Body of pancreas (tissue), 4 donors: ENCODE results near the gene RIOK1.

ENCODE experiments used
- CTCF ChIP-seq, 7 experiments: fragments of 450-650 bp in 4 of 7; fragments of 200-600 bp in 3 of 7; sonication (generic) in 3 of 7; IDR thresholded peaks; one replicate each; pipeline ENCODE4 v1.5.1; 2016 to 2019; ENCODE audit warnings: antibody characterized with exemption in 7 of 7
- POLR2A ChIP-seq, 3 donors: fragments of 450-650 bp; IDR thresholded peaks; one replicate each; pipeline ENCODE4 v1.6.1; 2016; ENCODE audit warnings: antibody characterized with exemption in 3 of 3, mild to moderate bottlenecking in 2 of 3

- no peak for TF ChIP-seq CTCF (IDR thresholded peaks at IDR 0.05)
- TF ChIP-seq POLR2A (IDR thresholded peaks at IDR 0.05): no peak
Measured at GRCh38 chr6:7431674-7432390, 42.2 kb downstream of the RIOK1 start.
